ENCODE results near the gene CEP41. TPM values are rescaled to one million over a fixed set of nuclear protein-coding genes. Genes with fewer than 3 reads are reported as not detected.

Gene CEP41
- total RNA-seq, 1 donor from 2014 or later, result 16.5 TPM

DNA sequence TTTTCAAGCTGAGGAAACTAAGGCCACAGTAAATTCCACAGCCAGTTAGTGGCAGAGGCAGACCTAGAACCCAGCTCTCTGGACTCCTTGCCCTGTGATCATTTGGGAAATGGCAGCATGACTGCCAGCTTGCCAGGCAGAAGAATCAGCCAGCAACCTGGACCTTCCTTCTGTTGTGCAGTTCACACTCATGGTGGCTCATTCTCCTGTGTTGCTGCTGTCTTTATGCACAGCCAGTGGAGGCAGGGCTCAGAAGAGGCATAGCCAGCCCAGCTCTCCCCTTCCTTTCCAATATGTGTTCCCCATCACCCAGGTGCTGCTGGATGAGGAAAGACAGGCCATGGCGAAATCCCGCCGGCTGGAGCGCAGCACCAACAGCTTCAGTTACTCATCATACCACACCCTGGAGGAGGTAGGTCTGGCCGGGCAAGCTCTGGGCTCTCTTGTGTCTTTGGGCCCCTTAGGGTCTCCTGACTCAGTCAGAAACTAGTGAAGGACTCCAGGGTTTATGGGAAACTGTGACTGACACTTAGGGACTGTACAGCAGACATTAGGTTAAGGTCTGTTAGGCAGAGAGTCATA, 81.4 kb downstream of the CEP41 start:
- Histone ChIP-seq H4K20me1 (ENCODE audit: low read depth) (no peaks in the 10 kb centered on the region), H3F3A (ENCODE audit: low read depth) (peaks cover 5% of the 10 kb centered on the region), H3K9me3 (ENCODE audit: low read depth) (no peaks in the 10 kb centered on the region), H2AFZ (replicated peaks) (no peak overlapping the region), H3K36me3 (no peaks in the 10 kb centered on the region), H3K9ac (no peak overlapping the region), H3K27me3 (no peaks in the 10 kb centered on the region), H3K4me3 (no peak overlapping the region), H3K4me2 (no peak overlapping the region), H3K4me1 (peaks cover 10% of the 10 kb centered on the region), H3K79me2 (ENCODE audit: low read depth) (no peaks in the 10 kb centered on the region), H3K27ac (no peak overlapping the region)
- Mint-ChIP-seq H3K4me1 (peaks cover 32% of the 10 kb centered on the region), H3K27me3 (ENCODE audit: insufficient read depth, low read depth) (peaks cover 11% of the 10 kb centered on the region), H3K27ac (peak overlapping the region; percentile 13), H3K9me3 (peaks cover 27% of the 10 kb centered on the region), H3K36me3 (peaks cover 4% of the 10 kb centered on the region), H3K4me3 (no peak overlapping the region)
- no peak for DNase-seq (ENCODE audit: low spot score)
- TF ChIP-seq, protein P1, sequence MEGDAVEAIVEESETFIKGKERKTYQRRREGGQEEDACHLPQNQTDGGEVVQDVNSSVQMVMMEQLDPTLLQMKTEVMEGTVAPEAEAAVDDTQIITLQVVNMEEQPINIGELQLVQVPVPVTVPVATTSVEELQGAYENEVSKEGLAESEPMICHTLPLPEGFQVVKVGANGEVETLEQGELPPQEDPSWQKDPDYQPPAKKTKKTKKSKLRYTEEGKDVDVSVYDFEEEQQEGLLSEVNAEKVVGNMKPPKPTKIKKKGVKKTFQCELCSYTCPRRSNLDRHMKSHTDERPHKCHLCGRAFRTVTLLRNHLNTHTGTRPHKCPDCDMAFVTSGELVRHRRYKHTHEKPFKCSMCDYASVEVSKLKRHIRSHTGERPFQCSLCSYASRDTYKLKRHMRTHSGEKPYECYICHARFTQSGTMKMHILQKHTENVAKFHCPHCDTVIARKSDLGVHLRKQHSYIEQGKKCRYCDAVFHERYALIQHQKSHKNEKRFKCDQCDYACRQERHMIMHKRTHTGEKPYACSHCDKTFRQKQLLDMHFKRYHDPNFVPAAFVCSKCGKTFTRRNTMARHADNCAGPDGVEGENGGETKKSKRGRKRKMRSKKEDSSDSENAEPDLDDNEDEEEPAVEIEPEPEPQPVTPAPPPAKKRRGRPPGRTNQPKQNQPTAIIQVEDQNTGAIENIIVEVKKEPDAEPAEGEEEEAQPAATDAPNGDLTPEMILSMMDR (IDR thresholded peaks at IDR 0.05), result no peak
- TF ChIP-seq EZH2 (IDR thresholded peaks at IDR 0.05) (no peak), EZH2phosphoT487 (IDR thresholded peaks at IDR 0.05) (no peak)

DNA sequence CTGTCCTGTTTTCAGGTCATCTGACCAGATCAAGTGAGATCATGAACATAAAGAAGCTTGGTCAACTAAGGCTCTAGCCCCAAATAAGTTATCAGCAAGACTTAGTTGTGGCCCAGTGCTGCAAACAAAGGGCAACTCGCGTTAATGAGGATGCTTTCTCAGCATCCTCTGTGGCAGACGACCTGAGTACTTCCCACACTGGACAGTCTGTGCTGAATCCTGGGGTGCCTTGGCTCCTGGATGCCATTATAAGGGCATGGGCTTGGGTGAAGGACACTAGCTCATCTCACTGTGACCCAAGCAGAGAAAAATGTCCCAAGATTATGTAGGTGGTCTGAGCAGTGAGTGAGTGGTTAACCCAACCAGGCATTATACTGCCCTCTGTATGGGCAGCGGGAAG, 82.3 kb downstream of the CEP41 start:
- Histone ChIP-seq H2AFZ (replicated peaks) (no peak overlapping the region), H3K27me3 (no peaks in the 10 kb centered on the region), H3K4me2 (no peak overlapping the region), H3K79me2 (ENCODE audit: low read depth) (no peaks in the 10 kb centered on the region), H3K27ac (no peak overlapping the region), H3K4me1 (peaks cover 10% of the 10 kb centered on the region), H3K4me3 (no peak overlapping the region), H4K20me1 (ENCODE audit: low read depth) (no peaks in the 10 kb centered on the region), H3K9me3 (ENCODE audit: low read depth) (no peaks in the 10 kb centered on the region), H3F3A (ENCODE audit: low read depth) (peaks cover 5% of the 10 kb centered on the region), H3K36me3 (no peaks in the 10 kb centered on the region), H3K9ac (no peak overlapping the region)
- peaks cover 12% of the 10 kb centered on the region for H3K27me3 Mint-ChIP-seq (ENCODE audit: insufficient read depth, low read depth)
- H3K4me3 Mint-ChIP-seq, result no peak overlapping the region
- DNase-seq (ENCODE audit: low spot score), result no peak
- H3K9me3 Mint-ChIP-seq, result peaks cover 27% of the 10 kb centered on the region
- H3K4me1 Mint-ChIP-seq, result peaks cover 36% of the 10 kb centered on the region
- peaks cover 4% of the 10 kb centered on the region for H3K36me3 Mint-ChIP-seq
- no peak overlapping the region for H3K27ac Mint-ChIP-seq
- TF ChIP-seq EZH2phosphoT487 (IDR thresholded peaks at IDR 0.05) (no peak), EZH2 (IDR thresholded peaks at IDR 0.05) (no peak)
- TF ChIP-seq, protein P1 (IDR thresholded peaks at IDR 0.05), result no peak

DNA sequence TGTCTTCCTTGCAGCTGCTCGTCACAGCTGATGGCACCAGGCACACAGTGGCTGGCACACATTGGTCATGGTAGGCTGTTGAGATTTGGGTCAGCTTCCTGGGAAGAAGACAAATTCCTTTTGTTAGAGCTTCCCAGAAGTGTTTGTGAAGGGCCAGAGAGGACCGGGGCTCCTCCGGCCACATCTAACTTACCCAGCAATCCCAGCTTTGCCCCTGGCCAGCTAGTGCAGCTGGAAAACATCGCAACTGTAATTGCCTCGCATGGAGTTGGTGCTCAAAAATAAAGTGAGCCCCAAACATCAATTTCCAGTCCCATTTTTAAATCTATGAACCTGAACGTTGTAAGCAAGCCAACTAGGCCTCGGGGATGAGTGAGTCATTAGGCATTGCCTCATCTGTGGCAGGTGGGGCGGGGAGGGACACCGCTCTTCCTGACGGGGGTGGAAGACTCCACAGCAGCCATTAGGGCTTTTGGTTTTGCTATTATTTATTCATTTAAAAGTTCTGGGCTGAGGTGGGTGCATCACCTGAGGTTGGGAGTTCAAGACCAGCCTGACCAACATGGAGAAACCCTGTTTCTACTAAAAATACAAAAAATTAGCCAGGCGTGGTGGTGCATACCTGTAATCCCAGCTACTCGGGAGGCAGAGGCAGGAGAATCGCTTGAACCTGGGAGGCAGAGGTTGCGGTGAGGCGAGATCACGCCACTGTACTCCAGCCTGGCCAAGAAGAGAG, 83.8 kb downstream of the CEP41 start:
- no peaks in the 10 kb centered on the region for H3K27me3 ChIP-seq
- no peaks in the 10 kb centered on the region for H3K36me3 ChIP-seq
- Mint-ChIP-seq H3K27me3 (ENCODE audit: insufficient read depth, low read depth) (peaks cover 14% of the 10 kb centered on the region), H3K36me3 (peaks cover 4% of the 10 kb centered on the region), H3K4me1 (peaks cover 44% of the 10 kb centered on the region), H3K27ac (peak overlapping the region; percentile 99), H3K9me3 (peaks cover 27% of the 10 kb centered on the region), H3K4me3 (no peak overlapping the region)
- H3F3A ChIP-seq (ENCODE audit: low read depth), result peaks cover 8% of the 10 kb centered on the region
- no peak for TF ChIP-seq EZH2phosphoT487 (IDR thresholded peaks at IDR 0.05)
- TF ChIP-seq, protein P1 (IDR thresholded peaks at IDR 0.05), result no peak
- TF ChIP-seq EZH2 (IDR thresholded peaks at IDR 0.05), result no peak
- H3K4me3 ChIP-seq, result no peak overlapping the region
- H4K20me1 ChIP-seq (ENCODE audit: low read depth), result no peaks in the 10 kb centered on the region
- H3K79me2 ChIP-seq (ENCODE audit: low read depth), result no peaks in the 10 kb centered on the region
- peak overlapping the region; percentile 61 for H3K27ac ChIP-seq
- H3K4me2 ChIP-seq, result no peak overlapping the region
- no peaks in the 10 kb centered on the region for H3K9me3 ChIP-seq (ENCODE audit: low read depth)
- H3K4me1 ChIP-seq, result peaks cover 19% of the 10 kb centered on the region
- H3K9ac ChIP-seq, result no peak overlapping the region
- no peak for DNase-seq (ENCODE audit: low spot score)
- peak overlapping the region; percentile 92 for H2AFZ ChIP-seq (replicated peaks)
